SH-SY5Y (cell line): ENCODE measurements around the gene HPCAL1.

Source experiments
- GATA2 ChIP-seq: IDR thresholded peaks from 2 replicates; pipeline ENCODE4 v1.6.1; 2011; ENCODE audit warnings: mild to moderate bottlenecking, low read depth, low read length
- GATA3 ChIP-seq: IDR thresholded peaks from 2 replicates; pipeline ENCODE4 v1.6.1; 2011; ENCODE audit warnings: low read depth, mild to moderate bottlenecking, low read length, moderate library complexity

- TF ChIP-seq GATA2: no peak
- no peak for TF ChIP-seq GATA3
Observed at GRCh38 chr2:10437806-10438205, 135.1 kb downstream of the HPCAL1 start.
